Heart right ventricle (tissue), 16 donors: ENCODE results near the gene EHBP1. TPM values are rescaled to one million over a fixed set of nuclear protein-coding genes. Genes with fewer than 3 reads are reported as not detected.

Source experiments
- ATAC-seq, 8 donors: fragments of 200-7000 bp; cut with Tn5 transposase; one replicate each; pipeline ENCODE4 v1.9.1; 2020; ENCODE audit warnings: mild to moderate bottlenecking in 8 of 8, moderate library complexity in 8 of 8, moderate number of reproducible peaks in 1 of 8
- DNase-seq, 2 donors: peaks; one replicate each; pipeline ENCODE4 v3.0.0-alpha.2; 2020
- H3K27ac ChIP-seq, 10 donors: fragments of 200-600 bp; sonication (generic) in 2 of 10; one replicate each; pipeline versions ENCODE4 v1.5.0 to v1.8.0; 2020 to 2022; ENCODE audit warnings: mild to moderate bottlenecking in 3 of 10
- H3K27me3 ChIP-seq, 7 donors: fragments of 200-600 bp; one replicate each; pipeline ENCODE4 v1.8.0; 2021 to 2022; ENCODE audit warnings: mild to moderate bottlenecking in 2 of 7
- H3K36me3 ChIP-seq, 9 donors: fragments of 200-600 bp; sonication (generic) in 1 of 9; one replicate each; pipeline versions ENCODE4 v1.5.0 to v1.8.0; 2020 to 2022; ENCODE audit warnings: mild to moderate bottlenecking in 2 of 9
- H3K4me1 ChIP-seq, 9 donors: fragments of 200-600 bp; sonication (generic) in 1 of 9; one replicate each; pipeline versions ENCODE4 v1.5.0 to v1.8.0; 2020 to 2022; ENCODE audit warnings: mild to moderate bottlenecking in 4 of 9
- H3K4me3 ChIP-seq, 10 donors: fragments of 200-600 bp; sonication (generic) in 2 of 10; one replicate each; pipeline versions ENCODE4 v1.5.0 to v1.8.0; 2020 to 2022; ENCODE audit warnings: mild to moderate bottlenecking in 7 of 10, moderate library complexity in 2 of 10
- H3K9me3 ChIP-seq, 11 donors: fragments of 200-600 bp in 10 of 11; sonication (generic) in 2 of 11; one replicate each; pipeline versions ENCODE4 v1.5.0 to v1.8.0; 2013 to 2022; ENCODE audit warnings: mild to moderate bottlenecking in 2 of 11, control low read depth in 1 of 11, moderate library complexity in 1 of 11
- WGBS, 2 donors: extraction: QIAGEN DNeasy Blood & Tissue Kit; methylation state at CpG; one replicate each; pipeline ENCODE4 v1.1.7; 2013; ENCODE audit warnings: inconsistent platforms in 1 of 2; 5-methylcytosine and 5-hydroxymethylcytosine counted together
- intact Hi-C, 10 donors: fragments of 100-400 bp; cut with DNase I; formaldehyde crosslinking; loops; one replicate each; pipeline versions ENCODE4 v1.11.1 to v1.14.2; 2022
- polyA plus RNA-seq, 2 donors: library from polyadenylated mRNA; stranded (reverse); fragments of 200-250 nt; gene quantifications; one replicate each; pipeline ENCODE4 v1.2.3, GENCODE V29; 2013
- total RNA-seq, 10 donors: library from RNA; stranded (reverse); fragmentation: NEBNext Ultra II Directional in 3 of 10; extraction: Animal tissue kit (Norgen Biotek cat#: 25700) in 3 of 10; gene quantifications; one replicate each; pipeline versions ENCODE4 v1.2.1 to v1.2.4, GENCODE V29; 2021 to 2023
- TF ChIP-seq, protein P1 (sequence below), 9 donors: fragments of 200-600 bp; sonication (generic) in 2 of 9; IDR thresholded peaks; one replicate each; pipeline versions ENCODE4 v1.5.0 to v1.8.0; 2021 to 2022; ENCODE audit warnings: antibody characterized with exemption in 9 of 9, mild to moderate bottlenecking in 5 of 9, moderate library complexity in 1 of 9
- donor health status: Arrhythmogenic right ventricular cardiomyopathy.
- donor health status: ischemic (EF 13 %, LVEDD 7.1; RV severe dilation, severe dysfunction).
- donor health status: healthy with polysubstance abuse.
- donor health status: DM: no; HTN: yes; CAD: no.
- donor health status: DM: no; HTN: no; CAD: no.
- donor health status: ischemic (EF 25% LVEDD 6.9; RV normal size, moderate dysfunction).
- donor health status: ischemic (EF 25% LVEDD 5.7; RV mildly dilated, moderate dysfunction).
- donor health status: healthy.
- donor health status: DM: yes; HTN: yes; CAD: no.
- donor health status: Ischemic cardiomyopathy.
- donor health status: ischemic (EF 35%, LVEDD 5.7; RV mildly dilated, moderate dysfunction).
- donor health status: nonischemic (EF 11% LVEDD 7.7; RV severe dilation, severe dysfunction).
- donor health status: DM: yes; HTN: yes; CAD: no.
- donor health status: PGD.
- donor health status: ischemic (EF 29% LVEDD 5.4; RV normal size, mild dysfunction).
- donor health status: nonischemic (EF 23%, LVEDD 6.1; RV moderate dilation, normal function).

EHBP1 gene
- total and polyA plus RNA-seq, 12 donors, result 7.8 to 26.1 (median 20.1) TPM

- TF ChIP-seq, protein P1, sequence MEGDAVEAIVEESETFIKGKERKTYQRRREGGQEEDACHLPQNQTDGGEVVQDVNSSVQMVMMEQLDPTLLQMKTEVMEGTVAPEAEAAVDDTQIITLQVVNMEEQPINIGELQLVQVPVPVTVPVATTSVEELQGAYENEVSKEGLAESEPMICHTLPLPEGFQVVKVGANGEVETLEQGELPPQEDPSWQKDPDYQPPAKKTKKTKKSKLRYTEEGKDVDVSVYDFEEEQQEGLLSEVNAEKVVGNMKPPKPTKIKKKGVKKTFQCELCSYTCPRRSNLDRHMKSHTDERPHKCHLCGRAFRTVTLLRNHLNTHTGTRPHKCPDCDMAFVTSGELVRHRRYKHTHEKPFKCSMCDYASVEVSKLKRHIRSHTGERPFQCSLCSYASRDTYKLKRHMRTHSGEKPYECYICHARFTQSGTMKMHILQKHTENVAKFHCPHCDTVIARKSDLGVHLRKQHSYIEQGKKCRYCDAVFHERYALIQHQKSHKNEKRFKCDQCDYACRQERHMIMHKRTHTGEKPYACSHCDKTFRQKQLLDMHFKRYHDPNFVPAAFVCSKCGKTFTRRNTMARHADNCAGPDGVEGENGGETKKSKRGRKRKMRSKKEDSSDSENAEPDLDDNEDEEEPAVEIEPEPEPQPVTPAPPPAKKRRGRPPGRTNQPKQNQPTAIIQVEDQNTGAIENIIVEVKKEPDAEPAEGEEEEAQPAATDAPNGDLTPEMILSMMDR (IDR thresholded peaks at IDR 0.05), result no peak
- no peaks in the 10 kb centered on the region for H3K9me3 ChIP-seq
- no peak overlapping the region for H3K4me3 ChIP-seq
- WGBS, 2 donors, result 91 to 92% methylated on average over 1 of the region's 1 CpG
- H3K27ac ChIP-seq, result no peak overlapping the region
- no peak for DNase-seq
- ATAC-seq, result no peak
- peaks cover 0 to 28% (median 0%) of the 10 kb centered on the region in 9 donors for H3K36me3 ChIP-seq
- intact Hi-C loops, result no loop called here
- peaks cover 0 to 6% (median 0%) of the 10 kb centered on the region in 9 donors for H3K4me1 ChIP-seq
- no peaks in the 10 kb centered on the region for H3K27me3 ChIP-seq
Observed at GRCh38 chr2:63008838-63009237, 303.3 kb downstream of the EHBP1 start.

- H3K27ac ChIP-seq, result no peak overlapping the region
- TF ChIP-seq, protein P1 (IDR thresholded peaks at IDR 0.05), result no peak
- H3K27me3 ChIP-seq, result no peaks in the 10 kb centered on the region
- no peak overlapping the region for H3K4me3 ChIP-seq
- intact Hi-C loops, result no loop called here
- DNase-seq (no peak), ATAC-seq (no peak)
- peaks cover 0 to 28% (median 0%) of the 10 kb centered on the region in 9 donors for H3K36me3 ChIP-seq
- H3K9me3 ChIP-seq, result no peaks in the 10 kb centered on the region
- peaks cover 0 to 6% (median 0%) of the 10 kb centered on the region in 9 donors for H3K4me1 ChIP-seq
Observed at GRCh38 chr2:63009490-63009889, 304.0 kb downstream of the EHBP1 start.

- intact Hi-C loops, result loop anchor here in 1 of 10 donors (10.0 kb wide), 1 partner anchor 218 kb away; no protein-coding TSS in a partner anchor
- no peak for ATAC-seq
- Histone ChIP-seq H3K4me1 (peaks cover 0 to 6% (median 0%) of the 10 kb centered on the region in 9 donors), H3K4me3 (no peak overlapping the region), H3K9me3 (no peaks in the 10 kb centered on the region), H3K27me3 (no peaks in the 10 kb centered on the region), H3K36me3 (peaks cover 0 to 23% (median 0%) of the 10 kb centered on the region in 9 donors), H3K27ac (no peak overlapping the region)
- WGBS, 2 donors, result 94 to 96% methylated on average over 1 of the region's 1 CpG
- no peak for DNase-seq
- TF ChIP-seq, protein P1 (IDR thresholded peaks at IDR 0.05), result no peak
Observed at GRCh38 chr2:63012541-63012940, 307.0 kb downstream of the EHBP1 start.

GRCh38 chr2:63013438-63013837 is 307.9 kb downstream of the EHBP1 start:
- no peak overlapping the region for H3K4me3 ChIP-seq
- TF ChIP-seq, protein P1 (IDR thresholded peaks at IDR 0.05), result no peak
- no peak overlapping the region for H3K27ac ChIP-seq
- H3K36me3 ChIP-seq, result peaks cover 0 to 23% (median 0%) of the 10 kb centered on the region in 9 donors
- no peaks in the 10 kb centered on the region for H3K27me3 ChIP-seq
- DNase-seq (no peak), ATAC-seq (no peak)
- 88 to 92% methylated on average over 8 of the region's 8 CpGs for WGBS, 2 donors
- no peaks in the 10 kb centered on the region for H3K9me3 ChIP-seq
- peaks cover 0 to 6% (median 0%) of the 10 kb centered on the region in 9 donors for H3K4me1 ChIP-seq
- intact Hi-C loops, result loop anchor here in 1 of 10 donors (10.0 kb wide), 1 partner anchor 219 kb away; no protein-coding TSS in a partner anchor
